Urinary bladder (tissue), 4 donors: ENCODE results near the gene MRPL19. TPM values are rescaled to one million over a fixed set of nuclear protein-coding genes. Genes with fewer than 3 reads are reported as not detected.
A peak's percentile ranks its signal among the peaks of the same experiment; 100 is the strongest.

Experiments
- DNase-seq: peaks from one replicate; pipeline ENCODE4 v3.0.0-alpha.2; 2015; ENCODE audit errors: extremely low spot score
- H3K27ac ChIP-seq: one replicate; pipeline ENCODE4 v1.5.1; 2013; ENCODE audit warnings: low read depth, mild to moderate bottlenecking, moderate library complexity
- H3K36me3 ChIP-seq: one replicate; pipeline ENCODE4 v1.6.1; 2013; ENCODE audit warnings: mild to moderate bottlenecking, moderate library complexity; ENCODE audit not compliant: insufficient read depth
- H3K4me1 ChIP-seq: one replicate; pipeline ENCODE4 v1.6.1; 2013; ENCODE audit warnings: mild to moderate bottlenecking, moderate library complexity; ENCODE audit not compliant: insufficient read depth
- H3K4me3 ChIP-seq: one replicate; pipeline ENCODE4 v1.5.1; 2013; ENCODE audit warnings: low read depth, low read length
- WGBS: extraction: QIAGEN DNeasy Blood & Tissue Kit; methylation state at CpG from one replicate; pipeline ENCODE4 v1.1.7; 2013; 5-methylcytosine and 5-hydroxymethylcytosine counted together
- polyA plus RNA-seq: library from polyadenylated mRNA; stranded (reverse); fragments of 200-250 nt; gene quantifications from one replicate; pipeline ENCODE4 v1.2.3, GENCODE V29; 2013
- total RNA-seq: library from RNA; depleted of rRNA; stranded (reverse); fragments of >200 nt; gene quantifications from one replicate; pipeline ENCODE4 v1.2.3, GENCODE V29; 2014
- donor health status: healthy with polysubstance abuse.
- donor health status: healthy.

The MRPL19 gene
- total and polyA plus RNA-seq, 2 donors = 19.3 to 51.4 TPM

- Histone ChIP-seq H3K36me3 (no peaks in the 10 kb centered on the region), H3K4me3 (no peak overlapping the region), H3K27ac (no peak overlapping the region), H3K4me1 (no peaks in the 10 kb centered on the region)
- no peak for DNase-seq
- 1% methylated on average over 4 of the region's 4 CpGs for WGBS
Measured at GRCh38 chr2:75627902-75628504, 18.6 kb upstream of the MRPL19 start.

DNA sequence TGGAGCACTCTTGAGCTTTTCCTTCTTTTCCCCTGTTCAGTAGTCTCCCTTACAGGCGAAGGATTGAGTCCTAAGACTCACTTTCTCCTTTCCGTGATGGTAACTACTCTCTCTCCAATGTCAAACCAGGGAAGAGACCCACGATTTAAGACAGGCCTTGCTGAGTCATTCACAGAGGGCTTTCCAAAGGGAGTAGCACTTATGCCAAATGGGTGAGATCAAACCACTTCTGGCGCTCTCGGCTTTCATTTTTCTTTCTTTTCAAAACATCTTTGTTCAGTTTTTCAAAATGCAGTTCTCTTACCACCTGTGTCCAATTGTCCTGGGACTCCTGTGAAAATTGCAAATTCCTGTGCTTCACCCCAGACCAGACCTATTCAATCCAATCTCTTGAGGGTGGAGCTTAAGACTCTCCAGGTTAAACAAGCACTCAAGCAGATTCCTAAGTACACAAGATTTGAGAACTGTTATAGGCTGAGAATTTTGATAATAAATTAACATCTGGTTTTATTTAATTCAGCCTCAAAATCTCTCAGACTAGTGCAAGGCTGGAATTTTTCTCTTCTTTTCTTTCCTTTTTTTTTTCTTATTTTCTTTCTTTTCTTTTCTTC lies 14.4 kb upstream of the MRPL19 start:
- H3K4me1 ChIP-seq = no peaks in the 10 kb centered on the region
- no peak for DNase-seq
- H3K4me3 ChIP-seq = no peak overlapping the region
- no peaks in the 10 kb centered on the region for H3K36me3 ChIP-seq
- whole genome bisulfite sequencing = 70% methylated on average over 5 of the region's 5 CpGs
- H3K27ac ChIP-seq = no peak overlapping the region

DNA sequence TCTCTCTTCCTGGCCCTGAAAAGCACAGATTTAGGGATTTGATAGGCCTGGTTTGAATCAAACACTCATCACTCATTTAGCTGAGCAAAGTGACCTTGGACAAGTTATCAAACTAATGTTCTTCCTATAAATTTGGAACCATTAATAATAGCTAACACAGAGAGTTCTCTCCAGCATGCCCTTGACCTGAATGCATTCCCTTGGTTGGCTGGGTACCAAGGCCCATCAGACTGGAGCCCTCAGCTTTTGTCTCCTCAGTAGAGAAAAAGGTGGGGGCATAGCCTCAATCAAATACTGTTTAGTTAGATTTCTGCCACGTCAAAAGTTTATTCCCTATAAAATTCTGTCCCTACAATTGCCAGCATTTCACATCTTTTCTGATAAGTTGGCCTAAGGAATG lies 13.8 kb upstream of the MRPL19 start:
- DNase-seq = no peak
- no peaks in the 10 kb centered on the region for H3K36me3 ChIP-seq
- H3K27ac ChIP-seq = no peak overlapping the region
- H3K4me3 ChIP-seq = no peak overlapping the region
- no peaks in the 10 kb centered on the region for H3K4me1 ChIP-seq
- WGBS = 67% methylated on average over 1 of the region's 1 CpG

DNA sequence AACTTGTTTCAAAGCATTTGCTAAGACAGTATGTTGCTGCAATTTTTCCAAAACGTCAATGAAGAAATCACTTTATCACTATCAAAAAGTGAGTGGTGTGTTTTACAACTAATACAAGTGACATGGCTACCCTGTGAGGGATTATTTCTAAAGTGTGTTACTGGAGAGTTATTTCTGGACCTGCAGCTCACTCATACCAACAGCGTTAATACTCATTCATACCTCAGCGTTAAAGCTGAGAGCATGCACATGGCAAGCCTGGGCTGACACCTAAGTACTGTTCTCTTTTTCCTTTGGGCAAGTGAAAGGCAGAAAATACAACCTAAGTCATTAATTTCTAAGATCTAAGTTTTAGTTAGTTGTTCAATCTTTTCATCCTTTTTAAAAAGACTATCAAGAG lies 13.0 kb upstream of the MRPL19 start:
- H3K27ac ChIP-seq = no peak overlapping the region
- WGBS = 46% methylated on average over 3 of the region's 3 CpGs
- no peak for DNase-seq
- H3K36me3 ChIP-seq = no peaks in the 10 kb centered on the region
- no peak overlapping the region for H3K4me3 ChIP-seq
- no peaks in the 10 kb centered on the region for H3K4me1 ChIP-seq

DNA sequence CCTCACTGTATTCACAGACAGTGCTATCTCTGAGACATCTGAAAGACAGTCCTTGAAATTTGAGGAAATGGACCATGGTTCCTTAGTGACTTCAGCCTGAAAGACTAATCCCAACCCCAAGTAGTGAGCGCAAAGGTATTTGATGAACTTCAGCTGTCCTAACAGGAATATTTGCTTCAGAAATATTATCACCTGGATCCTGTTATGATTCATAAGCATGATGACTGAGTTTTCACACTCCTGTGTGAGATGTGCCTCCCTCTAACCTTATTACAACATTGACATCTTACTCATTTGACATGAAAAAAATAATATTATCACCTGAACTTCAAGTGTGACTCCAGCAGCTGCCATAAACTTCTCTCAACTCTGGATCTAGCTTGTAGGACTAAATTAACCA lies 11.6 kb upstream of the MRPL19 start:
- Histone ChIP-seq H3K4me3 (no peak overlapping the region), H3K36me3 (no peaks in the 10 kb centered on the region), H3K27ac (no peak overlapping the region), H3K4me1 (no peaks in the 10 kb centered on the region)
- 0% methylated on average over 1 of the region's 1 CpG for WGBS
- no peak for DNase-seq

DNA sequence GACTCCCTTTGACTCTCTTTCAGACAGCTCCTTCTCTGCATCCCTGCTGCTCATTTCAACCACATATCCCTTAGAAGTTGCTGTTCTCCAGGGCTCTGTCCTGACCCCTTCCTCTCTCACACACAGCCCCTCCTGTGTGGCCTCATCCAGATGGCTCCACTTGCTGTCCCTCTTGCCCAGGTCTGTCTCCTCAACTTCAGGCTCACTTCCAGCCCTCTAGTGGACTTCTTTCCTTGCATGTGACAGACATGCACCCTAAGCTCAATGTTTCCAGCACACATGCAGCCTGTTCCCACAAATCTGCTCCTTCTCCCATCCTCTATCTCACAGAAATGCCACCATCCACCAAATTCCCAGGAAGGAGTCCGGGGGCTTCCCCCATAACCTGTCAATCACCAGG lies 9.0 kb upstream of the MRPL19 start:
- 20% methylated on average over 1 of the region's 1 CpG for WGBS

GRCh38 chr2:75640621-75641121 lies 5.9 kb upstream of the MRPL19 start:
- Histone ChIP-seq H3K4me3 (no peak overlapping the region), H3K36me3 (no peaks in the 10 kb centered on the region), H3K27ac (no peak overlapping the region), H3K4me1 (no peaks in the 10 kb centered on the region)
- WGBS = under 1% methylated on average over 3 of the region's 3 CpGs
- DNase-seq = peak; percentile 48

More for the DNA sequence above, 9.0 kb upstream of the MRPL19 start:
- Histone ChIP-seq H3K36me3 (no peaks in the 10 kb centered on the region), H3K4me1 (no peaks in the 10 kb centered on the region), H3K4me3 (no peak overlapping the region), H3K27ac (no peak overlapping the region)
- DNase-seq = no peak

GRCh38 chr2:75641587-75641986 lies 5.0 kb upstream of the MRPL19 start:
- H3K4me1 ChIP-seq = no peaks in the 10 kb centered on the region
- no peak for DNase-seq
- H3K27ac ChIP-seq = no peak overlapping the region
- 88% methylated on average over 1 of the region's 1 CpG for WGBS
- no peaks in the 10 kb centered on the region for H3K36me3 ChIP-seq
- H3K4me3 ChIP-seq = no peak overlapping the region

GRCh38 chr2:75643980-75644379 lies 2.6 kb upstream of the MRPL19 start:
- no peak overlapping the region for H3K27ac ChIP-seq
- H3K4me1 ChIP-seq = no peaks in the 10 kb centered on the region
- WGBS = 62% methylated on average over 1 of the region's 1 CpG

GRCh38 chr2:75645643-75646042 lies 940 bp upstream of the MRPL19 start:
- Histone ChIP-seq H3K27ac (no peak overlapping the region), H3K36me3 (no peaks in the 10 kb centered on the region)
- WGBS = 95% methylated on average over 10 of the region's 10 CpGs

More at GRCh38 chr2:75643980-75644379, 2.6 kb upstream of the MRPL19 start:
- Histone ChIP-seq H3K36me3 (no peaks in the 10 kb centered on the region), H3K4me3 (no peak overlapping the region)
- no peak for DNase-seq

DNA sequence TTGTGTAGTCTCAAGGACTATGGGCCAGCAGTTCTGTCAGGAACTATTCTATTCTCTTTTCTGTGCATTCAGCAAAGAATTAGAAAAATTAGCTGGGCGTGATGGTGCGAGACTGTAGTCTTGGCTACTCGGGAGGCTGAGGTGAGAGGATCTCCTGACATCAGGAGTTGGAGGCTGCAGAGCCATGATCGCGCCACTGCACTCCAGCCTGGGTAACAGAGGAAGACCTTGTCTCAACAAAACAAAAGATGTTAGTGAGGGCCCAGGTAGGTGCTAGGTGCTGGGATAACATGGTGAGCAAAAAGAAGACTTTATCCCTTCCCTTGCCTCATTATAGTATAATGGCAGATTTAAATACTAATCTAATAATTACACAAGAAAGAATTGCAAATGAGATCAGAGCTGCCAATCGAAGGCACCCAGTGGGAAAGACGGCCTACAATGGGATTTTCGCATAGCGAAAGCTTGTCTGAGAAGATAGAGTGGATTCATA lies 447 bp upstream of the MRPL19 start:
- H3K27ac ChIP-seq = no peak overlapping the region
- H3K36me3 ChIP-seq = no peaks in the 10 kb centered on the region
- WGBS = 77% methylated on average over 9 of the region's 9 CpGs
- H3K4me3 ChIP-seq = peak overlapping the region; percentile 95
- DNase-seq = no peak
- no peaks in the 10 kb centered on the region for H3K4me1 ChIP-seq

More at GRCh38 chr2:75645643-75646042, 940 bp upstream of the MRPL19 start:
- Histone ChIP-seq H3K4me1 (no peaks in the 10 kb centered on the region), H3K4me3 (no peak overlapping the region)
- DNase-seq = no peak

GRCh38 chr2:75647771-75648170 lies 1.2 kb downstream of the MRPL19 start:
- DNase-seq = no peak
- H3K4me1 ChIP-seq = no peaks in the 10 kb centered on the region
- no peak overlapping the region for H3K27ac ChIP-seq
- H3K4me3 ChIP-seq = peak overlapping the region; percentile 95
- no peaks in the 10 kb centered on the region for H3K36me3 ChIP-seq
- 83% methylated on average over 3 of the region's 3 CpGs for WGBS

- 94% methylated on average over 2 of the region's 2 CpGs for WGBS
Measured at GRCh38 chr2:75654012-75654411, 7.4 kb downstream of the MRPL19 start.

GRCh38 chr2:75655861-75656260 lies 9.3 kb downstream of the MRPL19 start:
- WGBS = 86% methylated on average over 1 of the region's 1 CpG
- H3K36me3 ChIP-seq = peaks cover 8% of the 10 kb centered on the region
- no peak overlapping the region for H3K27ac ChIP-seq
- DNase-seq = no peak
- no peak overlapping the region for H3K4me3 ChIP-seq
- H3K4me1 ChIP-seq = no peaks in the 10 kb centered on the region

More at GRCh38 chr2:75654012-75654411, 7.4 kb downstream of the MRPL19 start:
- Histone ChIP-seq H3K36me3 (peaks cover 8% of the 10 kb centered on the region), H3K27ac (no peak overlapping the region), H3K4me3 (no peak overlapping the region), H3K4me1 (no peaks in the 10 kb centered on the region)
- DNase-seq = no peak
